GM23338 (cell line): Measurements from ENCODE around the gene KLHL6. TPM values are rescaled to one million over a fixed set of nuclear protein-coding genes. Genes with fewer than 3 reads are reported as not detected.
A peak's percentile ranks its signal among the peaks of the same experiment; 100 is the strongest.

Source experiments
- ATAC-seq: fragments of 200-7000 bp; cut with Tn5 transposase; 3 replicates; pipeline ENCODE4 v1.9.1; 2020
- DNase-seq: peaks from one replicate; pipeline ENCODE4 v3.0.0-alpha.2; 2015; ENCODE audit warnings: low spot score
- H2AFZ ChIP-seq: fragments of 200-600 bp; sonication (generic); 2 replicates; pipeline ENCODE4 v1.8.0; 2016; ENCODE audit warnings: antibody characterized with exemption, mild to moderate bottlenecking, moderate library complexity
- H3F3A ChIP-seq: fragments of 200-600 bp; sonication (generic); replicated peaks from 2 replicates; pipeline ENCODE4 v1.8.0; 2017; ENCODE audit warnings: antibody characterized with exemption, mixed run types, low read depth
- H3K27ac ChIP-seq: fragments of 200-600 bp; sonication (generic); 2 replicates; pipeline ENCODE4 v1.6.1; 2016; ENCODE audit warnings: low read depth
- H3K27me3 ChIP-seq: fragments of 200-600 bp; sonication (generic); 2 replicates; pipeline ENCODE4 v1.8.0; 2016; ENCODE audit warnings: mild to moderate bottlenecking, mixed run types, moderate library complexity; ENCODE audit not compliant: insufficient read depth
- H3K36me3 ChIP-seq: fragments of 200-600 bp; sonication (generic); 2 replicates; pipeline ENCODE4 v1.8.0; 2016; ENCODE audit warnings: mild to moderate bottlenecking; ENCODE audit not compliant: insufficient read depth
- H3K4me1 ChIP-seq: fragments of 200-600 bp; sonication (generic); 2 replicates; pipeline ENCODE4 v1.8.0; 2016; ENCODE audit warnings: mild to moderate bottlenecking, moderate library complexity; ENCODE audit not compliant: insufficient read depth
- H3K4me2 ChIP-seq: fragments of 200-600 bp; sonication (generic); 2 replicates; pipeline ENCODE4 v1.7.1; 2017; ENCODE audit warnings: mixed run types
- H3K4me3 ChIP-seq: fragments of 200-600 bp; sonication (generic); 2 replicates; pipeline ENCODE4 v1.6.1; 2016; ENCODE audit warnings: mixed run types
- H3K79me2 ChIP-seq: fragments of 200-600 bp; sonication (generic); replicated peaks from 2 replicates; pipeline ENCODE4 v1.8.0; 2017; ENCODE audit warnings: mild to moderate bottlenecking; ENCODE audit not compliant: insufficient read depth
- H3K9me2 ChIP-seq: fragments of 200-600 bp; sonication (generic); 2 replicates; pipeline ENCODE4 v1.8.0; 2017; ENCODE audit not compliant: insufficient read depth
- H4K20me1 ChIP-seq: fragments of 200-600 bp; sonication (generic); replicated peaks from 2 replicates; pipeline ENCODE4 v1.8.0; 2017; ENCODE audit warnings: mild to moderate bottlenecking; ENCODE audit not compliant: insufficient read depth
- H3K27ac Mint-ChIP-seq: 2 replicates; pipeline ENCODE4 v1.8.0; 2020; ENCODE audit warnings: inconsistent platforms, mild to moderate bottlenecking, moderate library complexity, mixed read lengths
- H3K27me3 Mint-ChIP-seq: 3 replicates; pipeline ENCODE4 v1.8.0; 2022; ENCODE audit warnings: low read depth, mild to moderate bottlenecking, moderate library complexity, mixed read lengths, inconsistent platforms; ENCODE audit not compliant: insufficient read depth, poor library complexity
- H3K36me3 Mint-ChIP-seq: 3 replicates; pipeline ENCODE4 v1.8.0; 2021; ENCODE audit warnings: low read depth, mild to moderate bottlenecking, inconsistent platforms, moderate library complexity, mixed read lengths
- H3K4me1 Mint-ChIP-seq: 3 replicates; pipeline ENCODE4 v1.8.0; 2020; ENCODE audit warnings: mild to moderate bottlenecking, inconsistent platforms, mixed read lengths
- H3K4me3 Mint-ChIP-seq: 3 replicates; pipeline ENCODE4 v1.8.0; 2021; ENCODE audit warnings: moderate library complexity, mild to moderate bottlenecking, inconsistent platforms, mixed read lengths
- H3K9me3 Mint-ChIP-seq: 3 replicates; pipeline ENCODE4 v1.8.0; 2020; ENCODE audit warnings: moderate library complexity, mild to moderate bottlenecking, inconsistent platforms, mixed read lengths
- EZH2 ChIP-seq: fragments of 200-600 bp; sonication (generic); IDR thresholded peaks from one replicate; pipeline ENCODE4 v1.8.0; 2017; ENCODE audit warnings: antibody characterized with exemption, mild to moderate bottlenecking, low read depth; ENCODE audit not compliant: unreplicated experiment
- ZNF114 ChIP-seq: fragments of 250-450 bp; sonication (Bioruptor Pico); IDR thresholded peaks from 2 replicates; pipeline ENCODE4 v1.5.0; 2020; ENCODE audit warnings: mild to moderate bottlenecking, moderate library complexity
- polyA plus RNA-seq: library from polyadenylated mRNA; unstranded; fragments of >200 nt; fragmentation: Nextera tagmentation; extraction: Ambion mirVana; gene quantifications from 2 replicates; pipeline ENCODE4 v1.2.1, GENCODE V29; 2016
- total RNA-seq: library from RNA; depleted of rRNA; stranded (reverse); fragments of >200 nt; shearing (Covaris generic); gene quantifications from 2 replicates; pipeline ENCODE4 v1.2.3, GENCODE V29; 2014
- TF ChIP-seq, protein P1 (sequence below), 2 experiments: fragments of 200-600 bp in 1 of 2; sonication (generic) in 1 of 2; conservative IDR thresholded peaks; 2 replicates each; pipeline versions ENCODE4 v1.5.1 to v1.6.1; 2016 to 2017; ENCODE audit warnings: antibody characterized with exemption in 2 of 2, low read depth in 2 of 2, mild to moderate bottlenecking in 2 of 2, moderate library complexity in 1 of 2

KLHL6 gene
- total and polyA plus RNA-seq, 2 experiments from 2014 or later = not detected

DNA sequence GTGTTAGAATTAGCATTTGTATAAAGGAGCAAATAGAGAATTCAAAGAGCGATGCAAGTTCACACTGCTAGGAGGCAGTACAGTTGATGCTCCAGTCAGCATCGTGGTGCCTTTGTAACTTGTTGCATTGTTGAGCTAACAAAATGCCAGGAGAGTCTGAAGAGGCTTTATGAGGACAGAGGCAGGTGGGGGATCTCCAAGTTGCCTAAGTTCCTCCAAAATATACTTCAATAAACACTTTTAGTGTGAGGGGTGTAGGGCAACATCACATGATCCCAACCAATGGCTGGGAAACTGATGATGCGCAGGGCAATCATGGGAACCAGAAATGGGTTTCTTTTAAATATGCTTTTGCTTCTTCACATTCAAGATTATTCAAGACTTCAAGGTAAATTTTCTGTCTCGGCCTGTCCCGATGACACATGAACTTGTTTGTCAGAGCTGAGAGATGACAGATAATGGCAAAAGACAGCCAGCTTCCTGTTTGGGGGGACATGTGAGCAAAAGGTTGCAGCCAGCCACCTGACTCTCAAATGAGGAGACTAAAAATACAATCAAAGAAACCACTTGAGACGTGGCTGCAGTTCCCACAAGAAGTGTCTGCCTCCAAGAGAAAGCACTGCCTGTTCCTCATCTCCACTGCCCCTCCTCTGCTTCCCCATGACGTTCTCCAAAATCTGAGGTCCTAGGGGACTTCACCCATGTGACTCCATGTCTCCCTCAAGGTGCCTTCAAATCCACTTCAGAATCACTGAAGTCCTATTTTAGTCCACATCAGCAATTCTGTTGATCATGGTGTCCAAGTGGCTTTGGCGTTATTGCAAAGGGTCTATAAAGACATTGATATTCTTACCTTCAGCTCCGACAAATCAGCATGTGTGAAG is 39.3 kb downstream of the KLHL6 start:
- TF ChIP-seq, protein P1, sequence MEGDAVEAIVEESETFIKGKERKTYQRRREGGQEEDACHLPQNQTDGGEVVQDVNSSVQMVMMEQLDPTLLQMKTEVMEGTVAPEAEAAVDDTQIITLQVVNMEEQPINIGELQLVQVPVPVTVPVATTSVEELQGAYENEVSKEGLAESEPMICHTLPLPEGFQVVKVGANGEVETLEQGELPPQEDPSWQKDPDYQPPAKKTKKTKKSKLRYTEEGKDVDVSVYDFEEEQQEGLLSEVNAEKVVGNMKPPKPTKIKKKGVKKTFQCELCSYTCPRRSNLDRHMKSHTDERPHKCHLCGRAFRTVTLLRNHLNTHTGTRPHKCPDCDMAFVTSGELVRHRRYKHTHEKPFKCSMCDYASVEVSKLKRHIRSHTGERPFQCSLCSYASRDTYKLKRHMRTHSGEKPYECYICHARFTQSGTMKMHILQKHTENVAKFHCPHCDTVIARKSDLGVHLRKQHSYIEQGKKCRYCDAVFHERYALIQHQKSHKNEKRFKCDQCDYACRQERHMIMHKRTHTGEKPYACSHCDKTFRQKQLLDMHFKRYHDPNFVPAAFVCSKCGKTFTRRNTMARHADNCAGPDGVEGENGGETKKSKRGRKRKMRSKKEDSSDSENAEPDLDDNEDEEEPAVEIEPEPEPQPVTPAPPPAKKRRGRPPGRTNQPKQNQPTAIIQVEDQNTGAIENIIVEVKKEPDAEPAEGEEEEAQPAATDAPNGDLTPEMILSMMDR (conservative IDR thresholded peaks at IDR 0.05; ENCODE audit: low read depth in 2 of 2) = peak; percentile 58 to 62
- no peak for TF ChIP-seq EZH2
- Mint-ChIP-seq H3K4me3 (no peak overlapping the region), H3K4me1 (peaks cover 27% of the 10 kb centered on the region), H3K9me3 (no peaks in the 10 kb centered on the region), H3K36me3 (no peaks in the 10 kb centered on the region), H3K27me3 (peaks cover 6% of the 10 kb centered on the region), H3K27ac (no peak overlapping the region)
- Histone ChIP-seq H3K4me1 (peaks cover 12% of the 10 kb centered on the region), H4K20me1 (no peaks in the 10 kb centered on the region), H2AFZ (no peak overlapping the region), H3K9me2 (peaks cover 3% of the 10 kb centered on the region; the same call in 1 of the 2 replicates), H3K4me2 (no peak overlapping the region), H3K27me3 (no peaks in the 10 kb centered on the region), H3F3A (0 out of 2 replicates have a peak, but pooled peaks cover 4% of the 10 kb centered on the region), H3K79me2 (no peaks in the 10 kb centered on the region), H3K27ac (no peak overlapping the region), H3K36me3 (no peaks in the 10 kb centered on the region), H3K4me3 (no peak overlapping the region)
- ATAC-seq (peak; percentile 62), DNase-seq (peak; percentile 71)

DNA sequence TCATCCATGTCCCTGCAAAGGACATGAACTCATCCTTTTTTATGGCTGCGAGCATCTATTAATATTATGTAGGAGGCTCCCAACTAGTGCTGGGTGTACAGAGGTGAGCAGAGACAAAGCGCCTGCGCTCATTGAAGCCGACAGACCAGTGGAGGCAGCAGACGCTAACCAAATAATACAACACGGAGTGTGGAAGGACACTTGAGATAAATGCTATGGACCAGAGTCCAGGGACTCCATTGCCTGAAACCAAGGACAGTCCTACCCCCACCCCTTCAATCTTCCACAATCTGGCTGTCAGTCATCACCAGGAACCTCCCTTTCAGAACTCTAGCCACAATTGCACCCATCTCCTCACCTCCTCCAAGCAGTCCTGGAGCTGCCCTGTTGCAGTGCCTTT is 41.5 kb downstream of the KLHL6 start:
- peaks cover 6% of the 10 kb centered on the region for H3K27me3 Mint-ChIP-seq

More for the DNA sequence above, 41.5 kb downstream of the KLHL6 start:
- no peaks in the 10 kb centered on the region for H3K27me3 ChIP-seq
- no peaks in the 10 kb centered on the region for H3K36me3 Mint-ChIP-seq
- H3K4me1 Mint-ChIP-seq = peaks cover 19% of the 10 kb centered on the region
- no peaks in the 10 kb centered on the region for H4K20me1 ChIP-seq
- H3K9me2 ChIP-seq = peaks cover 3% of the 10 kb centered on the region; the same call in 1 of the 2 replicates
- H3K36me3 ChIP-seq = no peaks in the 10 kb centered on the region
- H3K4me3 Mint-ChIP-seq = no peak overlapping the region
- H3K4me2 ChIP-seq = no peak overlapping the region
- TF ChIP-seq, protein P1 (conservative IDR thresholded peaks at IDR 0.05; ENCODE audit: low read depth in 2 of 2) = 0 out of 4 replicates have a peak, but pooled peaks of 1 of the 2 experiments have one; percentile 3
- no peak for TF ChIP-seq ZNF114
- no peak overlapping the region for H3K27ac Mint-ChIP-seq
- no peak overlapping the region for H3K4me3 ChIP-seq
- no peak overlapping the region for H3K27ac ChIP-seq
- H3K9me3 Mint-ChIP-seq = no peaks in the 10 kb centered on the region
- H2AFZ ChIP-seq = 0 out of 2 replicates have a peak overlapping the region, but pooled peaks have one; percentile 23
- no peaks in the 10 kb centered on the region for H3K79me2 ChIP-seq
- 0 out of 2 replicates have a peak, but pooled peaks cover 4% of the 10 kb centered on the region for H3F3A ChIP-seq
- ATAC-seq = no peak; the same call in 2 of the 3 replicates
- H3K4me1 ChIP-seq = peaks cover 10% of the 10 kb centered on the region
- no peak for DNase-seq
